Activated CD8-positive, alpha-beta memory T cell treated with anti-CD3 and anti-CD28 coated beads, Interleukin-2, amount 10 ng/mL, durations not matched to agents 7 days and 5 days (primary cell): ENCODE results near the gene SLC25A3. TPM values are rescaled to one million over a fixed set of nuclear protein-coding genes. Genes with fewer than 3 reads are reported as not detected.
"Not testable (repeated sequence)": the region's sequence is repeated elsewhere in the genome, so short reads cannot be mapped to it uniquely, and the experiment has no call there.

ENCODE experiments used
- ATAC-seq: fragments of 150-1000 bp; cut with Tn5 transposase; one replicate; pipeline ENCODE4 v1.10.0; 2021; ENCODE audit warnings: moderate library complexity
- CTCF ChIA-PET: fragments of 350-600 bp; sonication (Branson Sonifier 250); formaldehyde crosslinking; loops from one replicate; lab custom pipeline; 2021; ENCODE audit warnings: antibody characterized with exemption; lab: Charles Lee
- DNase-seq: peaks from one replicate; pipeline ENCODE4 v3.0.0-alpha.2; 2020
- H3K27ac Mint-ChIP-seq: one replicate; pipeline ENCODE4 v1.8.0; 2021; ENCODE audit warnings: mild to moderate bottlenecking, mixed read lengths
- H3K27me3 Mint-ChIP-seq: one replicate; pipeline ENCODE4 v1.8.0; 2021; ENCODE audit warnings: mixed read lengths
- H3K36me3 Mint-ChIP-seq: one replicate; pipeline ENCODE4 v1.8.0; 2021; ENCODE audit warnings: mild to moderate bottlenecking, mixed read lengths
- H3K4me1 Mint-ChIP-seq: one replicate; pipeline ENCODE4 v1.8.0; 2021; ENCODE audit warnings: mixed read lengths
- H3K4me3 Mint-ChIP-seq: one replicate; pipeline ENCODE4 v1.8.0; 2021; ENCODE audit warnings: mild to moderate bottlenecking, moderate library complexity, mixed read lengths
- H3K9me3 Mint-ChIP-seq: one replicate; pipeline ENCODE4 v1.8.0; 2022; ENCODE audit warnings: low read depth, mixed read lengths
- total RNA-seq, 2 experiments: library from RNA; stranded (reverse); gene quantifications; one replicate each; pipeline ENCODE4 v1.2.3, GENCODE V29; 2021

Gene SLC25A3
- 100 to 1,000 TPM; 360 to 485 TPM for total RNA-seq

DNA sequence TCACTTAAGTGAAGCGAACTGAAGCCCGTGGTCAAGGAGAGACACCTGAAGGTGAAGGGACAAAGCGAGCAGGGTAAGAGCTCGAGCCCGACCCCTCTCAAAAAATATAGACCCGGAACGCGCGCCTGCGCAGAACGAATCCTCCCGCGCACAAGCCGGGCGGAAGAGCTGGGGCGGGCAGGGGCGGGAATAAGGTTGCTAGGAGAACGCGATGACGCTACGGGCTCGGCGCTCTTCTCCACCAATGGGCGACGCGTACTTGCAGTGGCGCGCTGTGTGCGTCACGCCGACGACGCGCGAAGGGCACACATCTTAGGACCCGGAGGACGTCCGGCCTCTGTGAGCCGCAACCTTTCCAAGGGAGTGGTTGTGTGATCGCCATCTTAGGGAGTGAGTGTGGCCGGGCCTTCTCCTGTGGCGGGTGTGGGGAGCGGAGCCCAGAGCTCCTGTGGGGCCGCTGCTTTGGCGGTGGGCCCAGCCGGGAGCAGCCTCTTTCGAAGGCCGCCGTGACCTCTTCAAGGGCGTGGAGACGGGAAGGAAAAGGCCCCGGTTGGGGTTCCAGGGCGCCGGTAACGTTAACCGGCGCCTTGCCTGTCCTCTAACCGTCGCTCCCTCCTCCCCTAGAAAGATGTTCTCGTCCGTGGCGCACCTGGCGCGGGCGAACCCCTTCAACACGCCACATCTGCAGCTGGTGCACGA, at the start of gene SLC25A3:
SLC25A3 (plus strand) TSS at position 336 of the 699 bp plus-strand sequence; CDS start at position 629, 293 bp downstream.
- Mint-ChIP-seq H3K4me1 (peaks cover 30% of the 10 kb centered on the region), H3K27ac (peak within 1 kb of the TSS; percentile 98), H3K9me3 (no peaks in the 10 kb centered on the region)

DNA sequence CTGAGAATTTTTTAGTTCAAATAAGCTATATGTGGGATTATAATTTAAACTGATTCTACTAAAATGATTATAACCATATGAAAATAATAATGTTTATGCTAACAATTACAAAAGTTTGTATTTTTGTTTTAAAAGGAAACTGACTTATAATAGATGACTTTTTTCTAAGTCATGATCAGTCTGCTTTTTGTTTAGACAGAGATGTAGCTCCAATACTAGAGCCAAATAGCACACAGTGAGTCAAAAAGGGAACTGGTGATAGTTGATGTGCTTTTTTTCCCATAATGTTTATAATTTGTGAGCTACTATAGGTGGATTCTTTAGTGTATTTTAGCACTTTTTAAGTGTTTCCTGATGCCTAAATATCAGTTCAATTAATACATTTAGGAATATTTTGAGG, 49.8 kb upstream of the SLC25A3 start:
- CTCF ChIA-PET, result interaction anchor here (0.8 to 1.5 kb wide), 4 partner anchors 9 to 23 kb away, joined by 3 to 6 read pairs (median 3); no protein-coding TSS in a partner anchor
- peaks cover 55% of the 10 kb centered on the region for H3K36me3 Mint-ChIP-seq
- ATAC-seq (no peak), DNase-seq (no peak)
- H3K4me1 Mint-ChIP-seq, result peaks cover 23% of the 10 kb centered on the region
- H3K27ac Mint-ChIP-seq, result no peak overlapping the region
- H3K27me3 Mint-ChIP-seq, result no peaks in the 10 kb centered on the region
- H3K9me3 Mint-ChIP-seq, result no peaks in the 10 kb centered on the region
- no peak overlapping the region for H3K4me3 Mint-ChIP-seq

More for the DNA sequence above, at the start of gene SLC25A3:
- DNase-seq (peak; percentile 96), ATAC-seq (peak; percentile 96)
- CTCF ChIA-PET, result interaction anchor here (0.8 to 3.9 kb wide), 10 partner anchors 14 to 405 kb away, joined by 3 to 27 read pairs (median 4); partner anchors contain the start of gene TMPO
- peak within 1 kb of the TSS; percentile 92 for H3K4me3 Mint-ChIP-seq
- no peaks in the 10 kb centered on the region for H3K27me3 Mint-ChIP-seq
- H3K36me3 Mint-ChIP-seq, result peaks cover 41% of the 10 kb centered on the region

DNA sequence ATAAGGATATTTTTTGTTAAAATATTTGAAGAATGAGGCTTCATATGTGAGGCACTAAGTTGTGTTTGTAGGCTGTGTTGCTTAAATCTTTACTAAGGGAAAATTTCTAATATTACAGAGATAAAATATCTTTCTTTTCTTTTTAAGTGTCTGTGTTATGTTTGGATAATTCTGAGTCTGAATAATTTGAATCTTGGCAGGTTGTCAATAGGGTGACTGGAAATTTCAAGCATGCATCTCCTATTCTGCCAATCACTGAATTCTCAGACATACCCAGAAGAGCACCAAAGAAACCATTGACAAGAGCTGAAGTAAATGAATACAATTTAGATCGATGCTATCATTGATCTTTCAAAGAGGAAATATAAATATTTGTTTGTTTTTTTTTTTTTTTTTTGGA, 48.7 kb upstream of the SLC25A3 start:
- ATAC-seq (no peak), DNase-seq (no peak)
- Mint-ChIP-seq H3K9me3 (no peaks in the 10 kb centered on the region), H3K36me3 (peaks cover 60% of the 10 kb centered on the region), H3K4me1 (peaks cover 23% of the 10 kb centered on the region), H3K27me3 (no peaks in the 10 kb centered on the region), H3K27ac (no peak overlapping the region), H3K4me3 (no peak overlapping the region)
- CTCF ChIA-PET, result interaction anchor here (0.7 to 2.1 kb wide), 6 partner anchors 8 to 584 kb away, joined by 3 to 5 read pairs (median 3); no protein-coding TSS in a partner anchor

DNA sequence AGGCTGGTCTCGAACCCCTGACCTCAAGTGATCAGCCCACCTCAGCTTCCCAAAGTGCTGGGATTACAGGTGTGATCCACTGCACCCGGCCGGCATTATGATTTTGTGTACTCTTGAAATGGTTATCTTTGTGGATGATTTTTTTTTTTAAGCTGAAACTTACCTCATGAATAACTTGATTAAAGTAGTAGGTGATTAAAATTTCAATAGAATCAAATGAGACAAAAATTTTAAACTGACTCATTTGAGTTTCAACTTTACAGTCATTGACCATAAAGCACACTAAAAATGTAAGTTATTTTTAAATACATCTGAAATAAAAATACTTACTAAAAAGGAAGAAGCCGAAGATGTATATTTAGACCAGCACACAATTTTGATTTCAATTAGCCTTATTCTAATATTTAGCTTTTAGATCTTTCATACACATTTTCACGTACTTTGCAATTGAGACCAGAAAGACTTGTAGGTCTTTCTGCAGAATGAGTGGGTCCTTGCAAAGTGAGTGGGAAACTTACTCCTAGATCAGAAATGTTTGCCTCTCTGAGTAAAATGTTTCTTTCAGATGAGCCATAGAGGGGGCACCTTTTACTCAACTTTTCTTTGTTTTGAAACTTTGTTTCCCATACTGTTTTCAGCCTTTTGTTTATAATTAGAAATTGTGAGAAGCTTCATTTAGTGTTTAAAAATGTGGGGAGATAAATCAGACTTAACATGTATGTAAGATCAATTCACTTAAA, 43.9 kb upstream of the SLC25A3 start:
- Mint-ChIP-seq H3K27me3 (no peaks in the 10 kb centered on the region), H3K4me3 (no peak overlapping the region), H3K4me1 (peaks cover 5% of the 10 kb centered on the region), H3K27ac (no peak overlapping the region), H3K36me3 (peaks cover 49% of the 10 kb centered on the region), H3K9me3 (no peaks in the 10 kb centered on the region)
- DNase-seq, result no peak
- no peak for ATAC-seq
- CTCF ChIA-PET, result interaction anchor here (0.6 to 1.4 kb wide), 2 partner anchors 17 kb away, joined by 3 to 4 read pairs; no protein-coding TSS in a partner anchor

DNA sequence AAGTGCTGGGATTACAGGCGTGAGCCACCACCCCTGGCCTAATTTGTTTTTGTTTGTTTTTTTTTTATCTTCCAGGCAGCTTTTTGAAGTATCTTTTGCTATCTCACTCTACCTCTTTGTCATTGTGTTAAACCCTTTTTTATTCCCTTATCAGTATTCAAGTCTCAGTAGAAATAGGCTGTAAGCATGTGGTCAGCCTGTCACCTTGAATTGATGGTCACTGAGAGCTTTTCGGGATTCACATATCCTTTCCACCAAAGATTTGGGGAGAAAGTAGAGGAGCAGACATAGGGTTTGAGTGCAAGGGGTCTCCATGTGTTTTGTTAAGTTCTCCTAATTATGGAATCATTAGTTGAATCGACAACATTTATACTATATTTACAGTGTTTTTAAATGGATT, 41.7 kb upstream of the SLC25A3 start:
- H3K4me3 Mint-ChIP-seq, result no peak overlapping the region
- H3K4me1 Mint-ChIP-seq, result peaks cover 3% of the 10 kb centered on the region
- H3K27me3 Mint-ChIP-seq, result no peaks in the 10 kb centered on the region
- H3K9me3 Mint-ChIP-seq, result no peaks in the 10 kb centered on the region
- peaks cover 38% of the 10 kb centered on the region for H3K36me3 Mint-ChIP-seq
- ATAC-seq (no peak), DNase-seq (no peak)
- peak overlapping the region; percentile 11 for H3K27ac Mint-ChIP-seq
- CTCF ChIA-PET, result interaction anchor here (1.4 to 2.0 kb wide), 2 partner anchors 8 to 15 kb away, joined by 3 to 5 read pairs; no protein-coding TSS in a partner anchor

DNA sequence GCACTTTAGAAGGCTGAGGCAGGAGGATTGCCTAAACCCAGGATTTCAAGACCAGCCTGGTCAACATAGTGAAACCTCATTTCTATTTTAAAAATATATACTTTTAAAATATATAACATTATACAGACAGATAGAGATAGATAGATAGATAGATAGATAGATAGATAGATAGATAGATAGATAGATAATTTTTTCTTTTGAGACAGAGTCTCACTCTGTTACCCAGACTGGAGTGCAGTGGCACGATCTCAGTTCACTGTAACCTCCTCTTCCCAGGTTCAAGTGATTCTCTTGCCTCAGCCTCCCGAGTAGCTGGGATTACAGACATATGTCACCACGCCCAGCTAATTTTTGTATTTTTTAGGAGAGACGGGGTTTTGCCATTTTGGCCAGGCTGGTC, 35.4 kb upstream of the SLC25A3 start:
- H3K4me3 Mint-ChIP-seq, ATAC-seq, H3K4me1 Mint-ChIP-seq, CTCF ChIA-PET, H3K36me3 Mint-ChIP-seq, H3K27ac Mint-ChIP-seq, H3K9me3 Mint-ChIP-seq, H3K27me3 Mint-ChIP-seq, DNase-seq: not testable (repeated sequence)

DNA sequence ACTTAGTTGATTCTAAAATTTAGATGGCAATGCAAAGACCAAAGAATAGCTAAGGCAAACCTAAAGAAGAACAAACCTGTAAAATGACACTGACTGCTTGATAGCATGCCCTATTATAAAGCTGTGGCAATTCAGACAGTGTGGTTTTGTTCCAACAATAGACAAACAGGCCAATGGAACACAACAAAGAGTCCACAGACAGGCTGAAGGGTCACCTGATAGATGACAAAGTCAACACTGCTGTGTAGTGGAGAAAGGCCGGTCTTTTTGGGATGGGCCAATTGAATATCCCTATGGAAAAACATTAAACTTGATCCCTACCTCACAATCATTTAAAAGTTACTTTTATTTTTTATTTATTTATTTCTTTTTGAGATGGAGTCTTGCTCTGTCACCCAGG, 33.8 kb upstream of the SLC25A3 start:
- Mint-ChIP-seq H3K27me3 (no peaks in the 10 kb centered on the region), H3K4me1 (no peaks in the 10 kb centered on the region), H3K36me3 (no peaks in the 10 kb centered on the region), H3K9me3 (no peaks in the 10 kb centered on the region), H3K4me3 (no peak overlapping the region), H3K27ac (no peak overlapping the region)
- no peak for DNase-seq
- CTCF ChIA-PET, result no interaction called here
- ATAC-seq, result no peak

DNA sequence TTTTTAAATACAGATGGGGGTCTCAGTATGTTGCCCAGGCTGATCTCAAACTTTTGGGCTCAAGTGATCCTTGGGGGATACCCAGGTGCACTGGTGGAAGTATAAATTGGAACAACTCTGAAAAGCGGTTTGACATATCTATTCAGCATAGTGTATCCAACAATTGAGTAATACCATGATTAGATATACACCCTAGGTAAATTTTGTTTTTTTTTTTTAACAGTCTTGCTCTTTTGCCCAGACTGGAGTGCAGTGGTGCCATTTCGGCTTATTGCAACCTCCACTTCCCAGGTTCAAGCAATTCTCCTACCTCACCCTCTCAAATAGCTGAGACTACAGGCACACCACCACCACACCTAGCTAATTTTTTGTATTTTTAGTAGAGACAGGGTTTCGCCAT, 31.6 kb upstream of the SLC25A3 start:
- no peaks in the 10 kb centered on the region for H3K36me3 Mint-ChIP-seq
- CTCF ChIA-PET, result interaction anchor here (0.9 to 1.3 kb wide), 2 partner anchors 13 to 92 kb away, joined by 3 read pairs; no protein-coding TSS in a partner anchor
- H3K27ac Mint-ChIP-seq, result no peak overlapping the region
- peaks cover 1% of the 10 kb centered on the region for H3K4me1 Mint-ChIP-seq
- DNase-seq, result no peak
- no peaks in the 10 kb centered on the region for H3K9me3 Mint-ChIP-seq
- no peaks in the 10 kb centered on the region for H3K27me3 Mint-ChIP-seq
- H3K4me3 Mint-ChIP-seq, result no peak overlapping the region
- ATAC-seq, result no peak

DNA sequence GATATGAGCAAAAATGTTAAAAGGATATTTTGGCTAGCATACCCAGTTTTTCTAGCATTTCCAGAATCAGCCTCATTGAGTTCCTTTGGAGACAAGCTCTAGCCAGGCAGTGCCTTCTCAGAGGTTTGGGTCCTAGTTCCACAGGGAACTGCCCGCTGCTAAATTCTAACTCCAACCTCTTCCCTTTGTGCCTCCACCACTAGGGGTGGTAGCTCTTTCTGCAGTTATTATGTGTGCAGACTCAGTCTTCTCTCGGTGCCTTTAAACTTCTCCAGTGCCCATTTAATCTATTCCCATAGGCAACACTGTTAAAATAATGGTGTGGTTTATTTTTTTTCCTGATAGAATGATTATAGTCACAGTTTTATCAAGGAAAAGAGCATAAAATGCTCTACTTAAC, 21.5 kb upstream of the SLC25A3 start:
- ATAC-seq (no peak), DNase-seq (no peak)
- Mint-ChIP-seq H3K4me1 (no peaks in the 10 kb centered on the region), H3K27ac (no peak overlapping the region), H3K27me3 (no peaks in the 10 kb centered on the region), H3K4me3 (no peak overlapping the region), H3K36me3 (no peaks in the 10 kb centered on the region), H3K9me3 (no peaks in the 10 kb centered on the region)
- CTCF ChIA-PET, result interaction anchor here (1.3 to 1.5 kb wide), 2 partner anchors 8 to 427 kb away, joined by 3 to 4 read pairs; no protein-coding TSS in a partner anchor

DNA sequence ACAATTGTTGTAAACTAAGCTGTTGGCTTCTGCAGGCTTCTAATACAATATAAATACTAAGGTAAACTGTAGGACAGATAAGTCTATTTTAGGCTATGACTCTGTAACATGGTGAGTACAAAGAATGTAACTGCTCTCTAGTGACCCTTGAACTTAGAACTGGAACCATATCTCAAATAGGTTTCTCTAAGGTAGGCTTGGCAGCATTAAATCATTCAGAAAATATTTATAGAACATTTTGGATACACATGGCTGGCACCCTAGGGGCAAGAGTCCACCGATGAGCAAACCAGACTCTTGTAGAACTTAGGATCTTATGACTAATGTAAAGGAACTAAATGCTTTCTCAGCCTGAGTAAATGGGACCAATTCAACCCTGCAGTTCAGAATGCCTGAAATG, 19.4 kb upstream of the SLC25A3 start:
- no peak for ATAC-seq
- Mint-ChIP-seq H3K36me3 (no peaks in the 10 kb centered on the region), H3K27ac (no peak overlapping the region), H3K4me3 (no peak overlapping the region), H3K9me3 (no peaks in the 10 kb centered on the region), H3K4me1 (no peaks in the 10 kb centered on the region), H3K27me3 (no peaks in the 10 kb centered on the region)
- CTCF ChIA-PET, result interaction anchor here (1.6 kb wide), 1 partner anchor 8 kb away, joined by 12 read pairs; no protein-coding TSS in a partner anchor
- DNase-seq, result no peak

DNA sequence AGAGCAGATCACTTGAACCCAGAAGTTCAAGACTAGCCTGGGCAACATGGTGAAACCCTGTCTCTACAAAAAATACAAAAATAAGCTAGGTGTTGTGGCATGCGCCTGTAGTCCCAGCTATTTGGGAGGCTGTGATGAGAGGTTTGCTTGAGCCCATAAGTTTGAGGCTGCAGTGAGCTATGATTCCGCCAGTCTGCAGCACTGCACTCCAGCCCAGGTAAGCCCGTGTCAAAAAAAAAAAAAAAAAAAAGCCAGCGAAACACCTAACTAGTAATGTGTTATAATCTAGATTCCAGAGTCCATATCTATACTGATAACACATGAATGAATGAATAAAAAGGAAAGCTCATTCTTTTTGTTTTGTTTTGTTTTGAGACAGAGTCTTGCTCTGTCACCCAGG, 18.5 kb upstream of the SLC25A3 start:
- no peaks in the 10 kb centered on the region for H3K36me3 Mint-ChIP-seq
- CTCF ChIA-PET, result interaction anchor here (0.7 to 1.6 kb wide), 5 partner anchors 9 to 406 kb away, joined by 3 to 12 read pairs (median 3); no protein-coding TSS in a partner anchor
- ATAC-seq, result no peak
- no peaks in the 10 kb centered on the region for H3K27me3 Mint-ChIP-seq
- H3K27ac Mint-ChIP-seq, result no peak overlapping the region
- DNase-seq, result no peak
- no peak overlapping the region for H3K4me3 Mint-ChIP-seq
- no peaks in the 10 kb centered on the region for H3K9me3 Mint-ChIP-seq
- no peaks in the 10 kb centered on the region for H3K4me1 Mint-ChIP-seq

DNA sequence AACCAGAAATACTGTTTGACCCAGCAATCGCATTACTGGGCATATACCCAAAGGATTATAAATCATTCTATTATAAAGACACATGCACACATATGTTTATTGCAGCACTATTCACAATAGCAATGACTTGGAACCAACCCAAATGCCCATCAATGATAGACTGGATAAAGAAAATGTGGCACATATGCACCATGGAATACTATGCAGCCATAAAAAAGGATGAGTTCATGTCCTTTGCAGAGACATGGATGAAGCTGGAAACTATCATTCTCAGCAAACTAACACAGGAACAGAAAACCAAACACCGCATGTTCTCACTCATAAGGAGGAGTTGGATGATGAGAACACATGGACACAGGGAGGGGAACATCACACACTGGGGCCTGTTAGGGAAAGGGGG, 16.7 kb upstream of the SLC25A3 start:
- H3K4me1 Mint-ChIP-seq, CTCF ChIA-PET: not testable (repeated sequence)

DNA sequence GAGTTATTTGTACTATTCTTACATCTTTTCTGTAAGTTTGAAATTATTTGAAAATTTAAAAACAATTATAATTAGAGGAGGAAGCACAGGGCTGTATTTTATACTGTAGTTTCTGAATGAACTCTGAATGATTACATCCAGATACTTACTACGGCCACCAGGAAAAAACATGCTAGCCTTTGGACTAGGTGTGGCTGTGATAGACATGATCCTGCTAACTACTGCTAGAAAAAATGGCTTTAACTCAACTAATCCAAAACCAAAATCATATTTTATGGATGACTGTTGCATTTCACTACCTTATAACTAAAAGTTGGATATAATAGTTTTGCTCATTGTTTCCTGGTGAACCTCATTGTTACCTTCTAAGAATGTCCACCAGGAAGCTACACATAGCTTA, 15.1 kb upstream of the SLC25A3 start:
- Mint-ChIP-seq H3K4me3 (no peak overlapping the region), H3K9me3 (no peaks in the 10 kb centered on the region), H3K27me3 (peaks cover 3% of the 10 kb centered on the region), H3K36me3 (no peaks in the 10 kb centered on the region), H3K27ac (no peak overlapping the region), H3K4me1 (no peaks in the 10 kb centered on the region)
- DNase-seq (no peak), ATAC-seq (no peak)
- CTCF ChIA-PET, result interaction anchor here (1.0 kb wide), 1 partner anchor 12 kb away, joined by 4 read pairs; no protein-coding TSS in a partner anchor

More for the DNA sequence above, 16.7 kb upstream of the SLC25A3 start:
- H3K27me3 Mint-ChIP-seq, H3K36me3 Mint-ChIP-seq, H3K9me3 Mint-ChIP-seq, H3K4me3 Mint-ChIP-seq, DNase-seq, ATAC-seq, H3K27ac Mint-ChIP-seq: not testable (repeated sequence)
